ENCODE results near the gene GLCCI1.
"Not testable (repeated sequence)": the region's sequence is repeated elsewhere in the genome, so short reads cannot be mapped to it uniquely, and the experiment has no call there.

The GLCCI1 gene

DNA sequence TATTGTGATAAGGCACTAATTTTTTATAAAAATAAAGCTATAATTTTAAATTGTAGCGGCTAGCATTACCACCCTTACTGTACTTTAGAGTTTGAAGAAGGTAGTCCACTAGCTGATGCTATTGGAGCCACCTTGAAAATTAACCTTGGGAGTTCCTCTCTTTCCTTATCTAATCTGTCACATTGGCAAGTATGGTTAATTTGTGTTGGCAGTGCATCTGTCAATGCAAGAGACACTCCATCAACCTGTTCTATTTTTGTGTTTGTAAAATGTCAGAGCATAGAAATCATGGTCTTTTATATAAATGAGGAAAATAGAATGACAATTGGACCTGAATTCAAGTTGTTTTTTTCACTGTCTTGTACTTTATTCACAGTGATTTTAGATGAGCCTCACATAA is 20.5 kb downstream of the GLCCI1 start:
- Histone ChIP-seq H3K4me3 (no peak overlapping the region), H3K27ac (no peak overlapping the region), H3K36me3 (ENCODE audit: insufficient read depth, low read length) (no peaks in the 10 kb centered on the region), H3K9me3 (ENCODE audit: low read depth, low read length) (no peaks in the 10 kb centered on the region), H3K9ac (ENCODE audit: insufficient read length) (no peak overlapping the region)
- no peak for DNase-seq (ENCODE audit: low read depth, low spot score)
- no peak for TF ChIP-seq EZH2 (IDR thresholded peaks at IDR 0.05)

GRCh38 chr7:7989616-7990440 is 21.2 kb downstream of the GLCCI1 start:
- no peak overlapping the region for H3K27ac ChIP-seq
- no peak for DNase-seq (ENCODE audit: low read depth, low spot score)
- TF ChIP-seq FOXP2 (optimal IDR thresholded peaks at IDR 0.05; ENCODE audit: control extremely low read depth, extremely low read length, insufficient read depth): no peak
- no peak for TF ChIP-seq EZH2 (IDR thresholded peaks at IDR 0.05)
- no peak for TF ChIP-seq POLR2AphosphoS5 (IDR thresholded peaks at IDR 0.05; ENCODE audit: borderline replicate concordance, low read depth, low read length)
- H3K9ac ChIP-seq (ENCODE audit: insufficient read length): no peak overlapping the region
- no peaks in the 10 kb centered on the region for H3K9me3 ChIP-seq (ENCODE audit: low read depth, low read length)
- no peak overlapping the region for H3K4me3 ChIP-seq
- no peaks in the 10 kb centered on the region for H3K36me3 ChIP-seq (ENCODE audit: insufficient read depth, low read length)

DNA sequence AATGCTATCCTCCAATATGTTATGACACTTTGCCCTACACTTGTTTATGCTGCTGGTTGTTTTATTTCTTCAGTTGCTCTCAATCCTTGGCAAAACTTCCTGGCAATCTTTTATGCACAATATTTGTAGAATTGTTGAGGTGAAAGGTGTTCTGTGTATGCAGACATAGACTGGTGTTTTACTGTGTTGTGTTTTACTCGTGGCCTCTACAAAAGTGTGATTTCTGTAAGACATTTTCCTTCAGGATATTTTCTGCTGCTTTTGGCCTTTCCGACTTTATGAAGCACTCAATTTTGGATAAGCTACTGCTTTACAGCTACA is 21.8 kb downstream of the GLCCI1 start:
- no peak for DNase-seq (ENCODE audit: low read depth, low spot score)
- H3K4me3 ChIP-seq: no peak overlapping the region
- H3K36me3 ChIP-seq (ENCODE audit: insufficient read depth, low read length): no peaks in the 10 kb centered on the region
- no peak overlapping the region for H3K27ac ChIP-seq
- no peak overlapping the region for H3K9ac ChIP-seq (ENCODE audit: insufficient read length)
- TF ChIP-seq EZH2 (IDR thresholded peaks at IDR 0.05) (no peak), FOXP2 (optimal IDR thresholded peaks at IDR 0.05; ENCODE audit: control extremely low read depth, extremely low read length, insufficient read depth) (no peak), POLR2AphosphoS5 (IDR thresholded peaks at IDR 0.05; ENCODE audit: borderline replicate concordance, low read depth, low read length) (no peak)
- H3K9me3 ChIP-seq (ENCODE audit: low read depth, low read length): no peaks in the 10 kb centered on the region

GRCh38 chr7:7992506-7992905 is 23.9 kb downstream of the GLCCI1 start:
- Histone ChIP-seq H3K4me3 (no peak overlapping the region), H3K9ac (ENCODE audit: insufficient read length) (no peak overlapping the region), H3K36me3 (ENCODE audit: insufficient read depth, low read length) (no peaks in the 10 kb centered on the region), H3K9me3 (ENCODE audit: low read depth, low read length) (no peaks in the 10 kb centered on the region), H3K27ac (no peak overlapping the region)
- no peak for DNase-seq (ENCODE audit: low read depth, low spot score)
- TF ChIP-seq EZH2 (IDR thresholded peaks at IDR 0.05): no peak
- no peak for TF ChIP-seq POLR2AphosphoS5 (IDR thresholded peaks at IDR 0.05; ENCODE audit: borderline replicate concordance, low read depth, low read length)
- no peak for TF ChIP-seq FOXP2 (optimal IDR thresholded peaks at IDR 0.05; ENCODE audit: control extremely low read depth, extremely low read length, insufficient read depth)

GRCh38 chr7:7995348-7995747 is 26.8 kb downstream of the GLCCI1 start:
- not testable (repeated sequence) for H3K9ac ChIP-seq (ENCODE audit: insufficient read length); DNase-seq (ENCODE audit: low read depth, low spot score); H3K36me3 ChIP-seq (ENCODE audit: insufficient read depth, low read length); H3K27ac ChIP-seq; H3K9me3 ChIP-seq (ENCODE audit: low read depth, low read length); H3K4me3 ChIP-seq

GRCh38 chr7:7996568-7996967 is 28.0 kb downstream of the GLCCI1 start:
- Histone ChIP-seq H3K4me3 (no peak overlapping the region), H3K36me3 (ENCODE audit: insufficient read depth, low read length) (no peaks in the 10 kb centered on the region), H3K27ac (no peak overlapping the region), H3K9me3 (ENCODE audit: low read depth, low read length) (no peaks in the 10 kb centered on the region), H3K9ac (ENCODE audit: insufficient read length) (no peak overlapping the region)
- TF ChIP-seq POLR2AphosphoS5 (IDR thresholded peaks at IDR 0.05; ENCODE audit: borderline replicate concordance, low read depth, low read length): no peak
- no peak for TF ChIP-seq EZH2 (IDR thresholded peaks at IDR 0.05)
- TF ChIP-seq FOXP2 (optimal IDR thresholded peaks at IDR 0.05; ENCODE audit: control extremely low read depth, extremely low read length, insufficient read depth): no peak
- no peak for DNase-seq (ENCODE audit: low read depth, low spot score)

- DNase-seq (ENCODE audit: low read depth, low spot score): no peak
- Histone ChIP-seq H3K27ac (no peak overlapping the region), H3K9ac (ENCODE audit: insufficient read length) (no peak overlapping the region), H3K4me3 (no peak overlapping the region), H3K9me3 (ENCODE audit: low read depth, low read length) (no peaks in the 10 kb centered on the region), H3K36me3 (ENCODE audit: insufficient read depth, low read length) (no peaks in the 10 kb centered on the region)
- TF ChIP-seq FOXP2 (optimal IDR thresholded peaks at IDR 0.05; ENCODE audit: control extremely low read depth, extremely low read length, insufficient read depth) (no peak), EZH2 (IDR thresholded peaks at IDR 0.05) (no peak), POLR2AphosphoS5 (IDR thresholded peaks at IDR 0.05; ENCODE audit: borderline replicate concordance, low read depth, low read length) (no peak)
These were observed 31.8 kb downstream of the GLCCI1 start for GRCh38 chr7:8000315-8000941.

GRCh38 chr7:8003077-8003476 is 34.5 kb downstream of the GLCCI1 start:
- no peak for DNase-seq (ENCODE audit: low read depth, low spot score)
- H3K9ac ChIP-seq (ENCODE audit: insufficient read length): no peak overlapping the region
- no peak for TF ChIP-seq EZH2 (IDR thresholded peaks at IDR 0.05)
- TF ChIP-seq POLR2AphosphoS5 (IDR thresholded peaks at IDR 0.05; ENCODE audit: borderline replicate concordance, low read depth, low read length): no peak
- TF ChIP-seq FOXP2 (optimal IDR thresholded peaks at IDR 0.05; ENCODE audit: control extremely low read depth, extremely low read length, insufficient read depth): no peak
- H3K36me3 ChIP-seq (ENCODE audit: insufficient read depth, low read length): no peaks in the 10 kb centered on the region
- H3K27ac ChIP-seq: no peak overlapping the region
- H3K4me3 ChIP-seq: no peak overlapping the region
- H3K9me3 ChIP-seq (ENCODE audit: low read depth, low read length): no peaks in the 10 kb centered on the region

DNA sequence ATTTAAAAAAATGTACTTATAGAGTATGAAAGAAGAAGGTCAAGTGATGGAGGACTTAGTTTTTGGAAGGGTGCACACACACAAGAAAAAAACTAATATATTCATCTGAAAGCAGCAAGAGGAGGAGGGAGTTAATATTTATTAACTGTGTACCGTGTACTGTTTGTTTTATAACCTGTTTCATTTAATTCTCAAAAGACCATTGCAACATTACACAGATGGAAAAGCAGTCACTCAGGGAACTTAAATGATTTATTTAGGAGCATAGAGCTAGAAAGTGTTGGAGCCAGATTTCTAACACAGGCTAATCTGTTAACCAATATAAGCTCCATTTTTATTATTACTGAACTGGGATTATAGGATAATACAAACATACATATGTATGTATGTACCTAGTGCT is 36.7 kb downstream of the GLCCI1 start:
- H3K27ac ChIP-seq: no peak overlapping the region
- no peak overlapping the region for H3K4me3 ChIP-seq
- no peak for DNase-seq (ENCODE audit: low read depth, low spot score)
- TF ChIP-seq EZH2 (IDR thresholded peaks at IDR 0.05) (no peak), POLR2AphosphoS5 (IDR thresholded peaks at IDR 0.05; ENCODE audit: borderline replicate concordance, low read depth, low read length) (no peak), FOXP2 (optimal IDR thresholded peaks at IDR 0.05; ENCODE audit: control extremely low read depth, extremely low read length, insufficient read depth) (no peak)
- H3K9ac ChIP-seq (ENCODE audit: insufficient read length): no peak overlapping the region
- H3K36me3 ChIP-seq (ENCODE audit: insufficient read depth, low read length): no peaks in the 10 kb centered on the region
- no peaks in the 10 kb centered on the region for H3K9me3 ChIP-seq (ENCODE audit: low read depth, low read length)

Data from SK-N-MC (cell line).